K562 (cell line): ENCODE measurements around the gene TLCD1. TPM values are rescaled to one million over a fixed set of nuclear protein-coding genes. Genes with fewer than 3 reads are reported as not detected.

Experiments used
- CHCHD3 ChIP-seq: fragments of 250-450 bp; sonication (Bioruptor Pico); IDR thresholded peaks from 2 replicates; pipeline ENCODE4 v2.1.2; 2022; ENCODE audit warnings: mild to moderate bottlenecking
- HIVEP1 ChIP-seq: fragments of 250-450 bp; sonication (Bioruptor Pico); IDR thresholded peaks from 2 replicates; pipeline ENCODE4 v1.4.0; 2020; ENCODE audit warnings: mild to moderate bottlenecking
- MEF2D ChIP-seq: conservative IDR thresholded peaks from 2 replicates; pipeline ENCODE4 v1.6.1; 2016; ENCODE audit warnings: low read depth, missing genetic modification characterization, missing compliant biosample characterization
- PURB ChIP-seq: sonication (generic); formaldehyde crosslinking; IDR thresholded peaks from 2 replicates; pipeline ENCODE4 v1.9.0; 2021; ENCODE audit warnings: low read depth, mild to moderate bottlenecking, missing genetic modification reagents
- SMARCA5 ChIP-seq: fragments of 450-650 bp; IDR thresholded peaks from 2 replicates; pipeline ENCODE4 v1.6.1; 2016
- TRIM24 ChIP-seq, 2 experiments: fragments of 450-650 bp; IDR thresholded peaks; 2 replicates each; pipeline ENCODE4 v1.6.1; 2016
- TSC22D4 ChIP-seq: fragments of 450-650 bp; IDR thresholded peaks from 2 replicates; pipeline ENCODE4 v1.6.1; 2016; ENCODE audit warnings: missing genetic modification characterization, missing biosample characterization, control low read depth
- ZNF644 ChIP-seq: fragments of 200-800 bp; sonication (Bioruptor generic); IDR thresholded peaks from 2 replicates; pipeline ENCODE4 v1.6.1; 2016; ENCODE audit warnings: low read depth, missing genetic modification characterization, missing compliant biosample characterization
- polyA plus RNA-seq, 8 experiments: library from polyadenylated mRNA; depleted of rRNA in 4 of 8; stranded (reverse) in 5 of 8; unstranded in 3 of 8; fragments of >200 nt; fragmentation: Nextera tagmentation in 2 of 8; fragmentation: Illumina TruSeq in 1 of 8; extraction: Ambion mirVana in 2 of 8; extraction: Trizol in 1 of 8; gene quantifications; 2 replicates each; pipeline versions ENCODE4 v1.2.1 to v1.2.3, GENCODE V29; 2011 to 2014; ENCODE audit warnings: inconsistent platforms in 1 of 8, missing spikeins in 1 of 8
- total RNA-seq, 7 experiments: library from RNA; depleted of rRNA in 6 of 7; stranded (reverse); fragments of >200 nt in 6 of 7; fragmentation: Illumina TruSeq in 2 of 7; extraction: Trizol in 2 of 7; gene quantifications; 2 replicates each; pipeline versions ENCODE4 v1.2.1 to v1.2.3, GENCODE V29; 2011 to 2021; ENCODE audit warnings: low replicate concordance in 1 of 7
- TF ChIP-seq, protein P1 (sequence below): fragments of 250-450 bp; sonication (Bioruptor Pico); IDR thresholded peaks from 2 replicates; pipeline ENCODE4 v1.5.0; 2021
- TF ChIP-seq, protein P2 (sequence below): fragments of 450-650 bp; conservative IDR thresholded peaks from 2 replicates; pipeline ENCODE4 v1.6.1; 2016; ENCODE audit warnings: missing genetic modification characterization, low read depth, mild to moderate bottlenecking, missing compliant biosample characterization, moderate library complexity
- TF ChIP-seq, protein P3 (sequence below): fragments of 200-800 bp; sonication (Bioruptor generic); IDR thresholded peaks from 2 replicates; pipeline ENCODE4 v1.6.1; 2016; ENCODE audit warnings: missing genetic modification characterization, missing compliant biosample characterization
- TF ChIP-seq, protein P4 (sequence below), 2 experiments: fragments of 150-350 bp in 1 of 2; IDR thresholded peaks; 2 replicates each; pipeline ENCODE4 v1.6.1; 2012 to 2016; ENCODE audit warnings: low read depth in 2 of 2, low read length in 2 of 2, mild to moderate bottlenecking in 1 of 2, moderate library complexity in 1 of 2
- TF ChIP-seq, protein P5 (sequence below): fragments of 150-350 bp; conservative IDR thresholded peaks from 2 replicates; pipeline ENCODE4 v1.6.1; 2014; ENCODE audit warnings: low read length

Gene TLCD1
- total and polyA plus RNA-seq, 9 of the 15 experiments (the other 6 are each of a cell fraction or from before 2014, with no cell fraction given): 6.8 to 37.7 (median 21.7) TPM

DNA sequence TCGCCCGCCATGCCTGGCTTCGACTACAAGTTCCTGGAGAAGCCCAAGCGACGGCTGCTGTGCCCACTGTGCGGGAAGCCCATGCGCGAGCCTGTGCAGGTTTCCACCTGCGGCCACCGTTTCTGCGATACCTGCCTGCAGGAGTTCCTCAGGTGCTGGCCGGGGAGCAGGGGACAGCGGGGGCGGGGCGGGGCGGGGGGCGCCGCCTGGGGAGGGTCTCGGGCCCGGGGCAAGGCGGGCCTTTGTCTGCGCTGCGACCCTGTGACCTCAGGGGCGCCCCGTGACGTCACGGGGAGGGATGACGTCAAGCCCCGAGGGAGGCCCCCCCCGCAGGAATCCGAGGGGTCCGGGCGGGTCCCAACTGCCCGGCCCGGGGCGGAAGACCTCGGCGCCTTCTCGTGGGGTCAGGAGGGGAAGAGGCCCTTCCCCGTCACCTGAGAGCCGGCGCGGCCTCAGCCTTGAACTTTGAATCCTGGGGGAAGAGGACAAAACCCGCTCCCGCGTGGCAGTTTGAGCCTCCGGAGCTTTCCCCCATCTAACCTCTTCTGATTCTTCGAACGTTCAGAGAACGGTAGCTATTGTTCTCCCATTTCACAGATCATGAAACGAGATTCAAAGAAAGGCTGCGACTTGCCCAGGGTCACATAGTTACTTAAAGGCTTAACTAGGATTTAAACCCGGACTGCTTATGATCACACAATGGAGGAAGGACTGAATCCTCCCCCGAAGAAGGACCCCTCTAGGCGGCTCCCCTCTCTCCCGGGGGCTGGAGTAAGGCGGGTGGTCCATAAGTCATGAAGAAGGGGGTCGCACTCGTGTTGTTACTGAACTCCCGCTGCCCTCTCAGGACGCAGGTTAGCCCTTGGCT lies 18.3 kb upstream of the TLCD1 start (continued):
- TF ChIP-seq, protein P1, sequence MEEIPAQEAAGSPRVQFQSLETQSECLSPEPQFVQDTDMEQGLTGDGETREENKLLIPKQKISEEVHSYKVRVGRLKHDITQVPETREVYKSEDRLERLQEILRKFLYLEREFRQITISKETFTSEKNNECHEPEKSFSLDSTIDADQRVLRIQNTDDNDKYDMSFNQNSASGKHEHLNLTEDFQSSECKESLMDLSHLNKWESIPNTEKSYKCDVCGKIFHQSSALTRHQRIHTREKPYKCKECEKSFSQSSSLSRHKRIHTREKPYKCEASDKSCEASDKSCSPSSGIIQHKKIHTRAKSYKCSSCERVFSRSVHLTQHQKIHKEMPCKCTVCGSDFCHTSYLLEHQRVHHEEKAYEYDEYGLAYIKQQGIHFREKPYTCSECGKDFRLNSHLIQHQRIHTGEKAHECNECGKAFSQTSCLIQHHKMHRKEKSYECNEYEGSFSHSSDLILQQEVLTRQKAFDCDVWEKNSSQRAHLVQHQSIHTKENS (CRISPR knock-in tag): no peak
- TF ChIP-seq ZNF644 (tag) (no peak), HIVEP1 (CRISPR knock-in tag) (no peak), MEF2D (tag) (no peak), TRIM24 (IDR thresholded peaks at IDR 0.05) (no peak), TSC22D4 (tag) (no peak), SMARCA5 (no peak), CHCHD3 (CRISPR knock-in tag) (no peak), PURB (CRISPR knock-in tag) (no peak)
- TF ChIP-seq, protein P2, sequence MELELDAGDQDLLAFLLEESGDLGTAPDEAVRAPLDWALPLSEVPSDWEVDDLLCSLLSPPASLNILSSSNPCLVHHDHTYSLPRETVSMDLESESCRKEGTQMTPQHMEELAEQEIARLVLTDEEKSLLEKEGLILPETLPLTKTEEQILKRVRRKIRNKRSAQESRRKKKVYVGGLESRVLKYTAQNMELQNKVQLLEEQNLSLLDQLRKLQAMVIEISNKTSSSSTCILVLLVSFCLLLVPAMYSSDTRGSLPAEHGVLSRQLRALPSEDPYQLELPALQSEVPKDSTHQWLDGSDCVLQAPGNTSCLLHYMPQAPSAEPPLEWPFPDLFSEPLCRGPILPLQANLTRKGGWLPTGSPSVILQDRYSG: no peak
- TF ChIP-seq, protein P3, sequence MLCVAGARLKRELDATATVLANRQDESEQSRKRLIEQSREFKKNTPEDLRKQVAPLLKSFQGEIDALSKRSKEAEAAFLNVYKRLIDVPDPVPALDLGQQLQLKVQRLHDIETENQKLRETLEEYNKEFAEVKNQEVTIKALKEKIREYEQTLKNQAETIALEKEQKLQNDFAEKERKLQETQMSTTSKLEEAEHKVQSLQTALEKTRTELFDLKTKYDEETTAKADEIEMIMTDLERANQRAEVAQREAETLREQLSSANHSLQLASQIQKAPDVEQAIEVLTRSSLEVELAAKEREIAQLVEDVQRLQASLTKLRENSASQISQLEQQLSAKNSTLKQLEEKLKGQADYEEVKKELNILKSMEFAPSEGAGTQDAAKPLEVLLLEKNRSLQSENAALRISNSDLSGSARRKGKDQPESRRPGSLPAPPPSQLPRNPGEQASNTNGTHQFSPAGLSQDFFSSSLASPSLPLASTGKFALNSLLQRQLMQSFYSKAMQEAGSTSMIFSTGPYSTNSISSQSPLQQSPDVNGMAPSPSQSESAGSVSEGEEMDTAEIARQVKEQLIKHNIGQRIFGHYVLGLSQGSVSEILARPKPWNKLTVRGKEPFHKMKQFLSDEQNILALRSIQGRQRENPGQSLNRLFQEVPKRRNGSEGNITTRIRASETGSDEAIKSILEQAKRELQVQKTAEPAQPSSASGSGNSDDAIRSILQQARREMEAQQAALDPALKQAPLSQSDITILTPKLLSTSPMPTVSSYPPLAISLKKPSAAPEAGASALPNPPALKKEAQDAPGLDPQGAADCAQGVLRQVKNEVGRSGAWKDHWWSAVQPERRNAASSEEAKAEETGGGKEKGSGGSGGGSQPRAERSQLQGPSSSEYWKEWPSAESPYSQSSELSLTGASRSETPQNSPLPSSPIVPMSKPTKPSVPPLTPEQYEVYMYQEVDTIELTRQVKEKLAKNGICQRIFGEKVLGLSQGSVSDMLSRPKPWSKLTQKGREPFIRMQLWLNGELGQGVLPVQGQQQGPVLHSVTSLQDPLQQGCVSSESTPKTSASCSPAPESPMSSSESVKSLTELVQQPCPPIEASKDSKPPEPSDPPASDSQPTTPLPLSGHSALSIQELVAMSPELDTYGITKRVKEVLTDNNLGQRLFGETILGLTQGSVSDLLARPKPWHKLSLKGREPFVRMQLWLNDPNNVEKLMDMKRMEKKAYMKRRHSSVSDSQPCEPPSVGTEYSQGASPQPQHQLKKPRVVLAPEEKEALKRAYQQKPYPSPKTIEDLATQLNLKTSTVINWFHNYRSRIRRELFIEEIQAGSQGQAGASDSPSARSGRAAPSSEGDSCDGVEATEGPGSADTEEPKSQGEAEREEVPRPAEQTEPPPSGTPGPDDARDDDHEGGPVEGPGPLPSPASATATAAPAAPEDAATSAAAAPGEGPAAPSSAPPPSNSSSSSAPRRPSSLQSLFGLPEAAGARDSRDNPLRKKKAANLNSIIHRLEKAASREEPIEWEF (CRISPR knock-in tag): no peak
- TF ChIP-seq, protein P4, sequence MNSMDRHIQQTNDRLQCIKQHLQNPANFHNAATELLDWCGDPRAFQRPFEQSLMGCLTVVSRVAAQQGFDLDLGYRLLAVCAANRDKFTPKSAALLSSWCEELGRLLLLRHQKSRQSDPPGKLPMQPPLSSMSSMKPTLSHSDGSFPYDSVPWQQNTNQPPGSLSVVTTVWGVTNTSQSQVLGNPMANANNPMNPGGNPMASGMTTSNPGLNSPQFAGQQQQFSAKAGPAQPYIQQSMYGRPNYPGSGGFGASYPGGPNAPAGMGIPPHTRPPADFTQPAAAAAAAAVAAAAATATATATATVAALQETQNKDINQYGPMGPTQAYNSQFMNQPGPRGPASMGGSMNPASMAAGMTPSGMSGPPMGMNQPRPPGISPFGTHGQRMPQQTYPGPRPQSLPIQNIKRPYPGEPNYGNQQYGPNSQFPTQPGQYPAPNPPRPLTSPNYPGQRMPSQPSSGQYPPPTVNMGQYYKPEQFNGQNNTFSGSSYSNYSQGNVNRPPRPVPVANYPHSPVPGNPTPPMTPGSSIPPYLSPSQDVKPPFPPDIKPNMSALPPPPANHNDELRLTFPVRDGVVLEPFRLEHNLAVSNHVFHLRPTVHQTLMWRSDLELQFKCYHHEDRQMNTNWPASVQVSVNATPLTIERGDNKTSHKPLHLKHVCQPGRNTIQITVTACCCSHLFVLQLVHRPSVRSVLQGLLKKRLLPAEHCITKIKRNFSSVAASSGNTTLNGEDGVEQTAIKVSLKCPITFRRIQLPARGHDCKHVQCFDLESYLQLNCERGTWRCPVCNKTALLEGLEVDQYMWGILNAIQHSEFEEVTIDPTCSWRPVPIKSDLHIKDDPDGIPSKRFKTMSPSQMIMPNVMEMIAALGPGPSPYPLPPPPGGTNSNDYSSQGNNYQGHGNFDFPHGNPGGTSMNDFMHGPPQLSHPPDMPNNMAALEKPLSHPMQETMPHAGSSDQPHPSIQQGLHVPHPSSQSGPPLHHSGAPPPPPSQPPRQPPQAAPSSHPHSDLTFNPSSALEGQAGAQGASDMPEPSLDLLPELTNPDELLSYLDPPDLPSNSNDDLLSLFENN (IDR thresholded peaks at IDR 0.05; ENCODE audit: low read depth in 2 of 2, low read length in 2 of 2): no peak; a peak in 1 of 4 replicates
- TF ChIP-seq, protein P5, sequence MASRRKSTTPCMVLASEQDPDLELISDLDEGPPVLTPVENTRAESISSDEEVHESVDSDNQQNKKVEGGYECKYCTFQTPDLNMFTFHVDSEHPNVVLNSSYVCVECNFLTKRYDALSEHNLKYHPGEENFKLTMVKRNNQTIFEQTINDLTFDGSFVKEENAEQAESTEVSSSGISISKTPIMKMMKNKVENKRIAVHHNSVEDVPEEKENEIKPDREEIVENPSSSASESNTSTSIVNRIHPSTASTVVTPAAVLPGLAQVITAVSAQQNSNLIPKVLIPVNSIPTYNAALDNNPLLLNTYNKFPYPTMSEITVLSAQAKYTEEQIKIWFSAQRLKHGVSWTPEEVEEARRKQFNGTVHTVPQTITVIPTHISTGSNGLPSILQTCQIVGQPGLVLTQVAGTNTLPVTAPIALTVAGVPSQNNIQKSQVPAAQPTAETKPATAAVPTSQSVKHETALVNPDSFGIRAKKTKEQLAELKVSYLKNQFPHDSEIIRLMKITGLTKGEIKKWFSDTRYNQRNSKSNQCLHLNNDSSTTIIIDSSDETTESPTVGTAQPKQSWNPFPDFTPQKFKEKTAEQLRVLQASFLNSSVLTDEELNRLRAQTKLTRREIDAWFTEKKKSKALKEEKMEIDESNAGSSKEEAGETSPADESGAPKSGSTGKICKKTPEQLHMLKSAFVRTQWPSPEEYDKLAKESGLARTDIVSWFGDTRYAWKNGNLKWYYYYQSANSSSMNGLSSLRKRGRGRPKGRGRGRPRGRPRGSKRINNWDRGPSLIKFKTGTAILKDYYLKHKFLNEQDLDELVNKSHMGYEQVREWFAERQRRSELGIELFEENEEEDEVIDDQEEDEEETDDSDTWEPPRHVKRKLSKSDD: no peak
